NOMO-1 treated with dmso at 0.1 percent for 144 hours (cell line): ENCODE data around the gene KTI12.
"Not testable (repeated sequence)": the region's sequence is repeated elsewhere in the genome, so short reads cannot be mapped to it uniquely, and the experiment has no call there.

Experiments used
- DNase-seq: peaks from one replicate; lab custom pipeline; 2025; ENCODE audit not compliant: unreplicated experiment; lab: John Stamatoyannopoulos, UW

Gene KTI12

GRCh38 chr1:52041551-52042185, 8.1 kb upstream of the KTI12 start:
- DNase-seq: no peak

- no peak for DNase-seq
Measured at GRCh38 chr1:52037909-52038308, 4.3 kb upstream of the KTI12 start.

GRCh38 chr1:52037402-52037814, 3.8 kb upstream of the KTI12 start:
- no peak for DNase-seq

- DNase-seq: no peak
Measured at GRCh38 chr1:52034050-52034384, 407 bp upstream of the KTI12 start.

GRCh38 chr1:52032785-52033131, 852 bp downstream of the KTI12 start:
- no peak for DNase-seq

GRCh38 chr1:52032124-52032784, 1.4 kb downstream of the KTI12 start:
- DNase-seq: no peak

- not testable (repeated sequence) for DNase-seq
Measured at GRCh38 chr1:52028839-52029238, 4.8 kb downstream of the KTI12 start.

- no peak for DNase-seq
Measured at GRCh38 chr1:52028328-52028727, 5.3 kb downstream of the KTI12 start.

- DNase-seq: no peak
Measured at GRCh38 chr1:52026278-52026677, 7.3 kb downstream of the KTI12 start.

- no peak for DNase-seq
Measured at GRCh38 chr1:52022133-52022532, 11.5 kb downstream of the KTI12 start.

- no peak for DNase-seq
Measured at GRCh38 chr1:52008071-52008809, 25.4 kb downstream of the KTI12 start.

- DNase-seq: no peak
Measured at GRCh38 chr1:52007215-52008002, 26.2 kb downstream of the KTI12 start.

- not testable (repeated sequence) for DNase-seq
Measured at GRCh38 chr1:52006081-52006553, 27.5 kb downstream of the KTI12 start.

GRCh38 chr1:52005548-52005947, 28.1 kb downstream of the KTI12 start:
- not testable (repeated sequence) for DNase-seq

- no peak for DNase-seq
Measured at GRCh38 chr1:52003877-52004276, 29.7 kb downstream of the KTI12 start.

GRCh38 chr1:52002038-52002917, 31.3 kb downstream of the KTI12 start:
- DNase-seq: peak; percentile 74

- no peak for DNase-seq
Measured at GRCh38 chr1:51998701-51999100, 34.9 kb downstream of the KTI12 start.

GRCh38 chr1:51997974-51998382, 35.6 kb downstream of the KTI12 start:
- no peak for DNase-seq

- DNase-seq: no peak
Measured at GRCh38 chr1:51990478-51990965, 43.1 kb downstream of the KTI12 start, which contains the start of gene RAB3B. TSS of gene RAB3B (minus strand) at chr1:51990700. CDS start at chr1:51977117, 13,583 bp downstream.
